ENCODE measurements around the gene DCAF7. TPM values are rescaled to one million over a fixed set of nuclear protein-coding genes. Genes with fewer than 3 reads are reported as not detected.
A peak's percentile ranks its signal among the peaks of the same experiment; 100 is the strongest.

DCAF7 gene
- total RNA-seq, 2 experiments from 2014 or later = 104 to 105 TPM

DNA sequence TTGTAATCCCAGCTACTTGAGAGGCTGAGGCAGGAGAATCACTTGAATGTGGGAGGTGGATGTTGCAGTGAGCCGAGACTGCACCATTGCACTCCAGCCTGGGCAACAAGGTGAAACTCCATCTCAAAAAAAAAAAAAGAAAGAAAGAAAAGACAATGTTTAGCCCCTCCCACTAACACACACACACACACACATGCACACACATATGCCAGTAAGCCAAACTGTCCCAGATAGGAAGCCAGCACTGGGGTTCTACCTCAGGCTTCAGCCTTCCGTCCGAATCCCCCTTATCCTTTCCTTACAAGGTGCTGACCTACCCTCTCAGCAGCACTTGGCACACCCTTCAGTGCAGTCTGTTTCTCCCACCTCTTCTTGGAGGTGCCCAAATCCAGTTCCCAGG is 35.8 kb upstream of the DCAF7 start:
- DNase-seq = no peak
- H3K9me3 Mint-ChIP-seq = no peaks in the 10 kb centered on the region
- intact Hi-C loops (cut with micrococcal nuclease) = no loop called here
- H3K4me1 Mint-ChIP-seq (ENCODE audit: low read depth) = peaks cover 13% of the 10 kb centered on the region
- ChIA-PET POLR2A (no interaction called here), CTCF (interaction anchor here (0.8 to 0.9 kb wide), 2 partner anchors 79 to 89 kb away, joined by 3 read pairs; no protein-coding TSS in a partner anchor)
- no peak overlapping the region for H3K4me3 Mint-ChIP-seq
- H3K27ac Mint-ChIP-seq = no peak overlapping the region
- no peak for ATAC-seq
- H3K27me3 Mint-ChIP-seq = peaks cover 5% of the 10 kb centered on the region
- H3K36me3 Mint-ChIP-seq (ENCODE audit: low read depth) = no peaks in the 10 kb centered on the region
- TF ChIP-seq, protein P1, sequence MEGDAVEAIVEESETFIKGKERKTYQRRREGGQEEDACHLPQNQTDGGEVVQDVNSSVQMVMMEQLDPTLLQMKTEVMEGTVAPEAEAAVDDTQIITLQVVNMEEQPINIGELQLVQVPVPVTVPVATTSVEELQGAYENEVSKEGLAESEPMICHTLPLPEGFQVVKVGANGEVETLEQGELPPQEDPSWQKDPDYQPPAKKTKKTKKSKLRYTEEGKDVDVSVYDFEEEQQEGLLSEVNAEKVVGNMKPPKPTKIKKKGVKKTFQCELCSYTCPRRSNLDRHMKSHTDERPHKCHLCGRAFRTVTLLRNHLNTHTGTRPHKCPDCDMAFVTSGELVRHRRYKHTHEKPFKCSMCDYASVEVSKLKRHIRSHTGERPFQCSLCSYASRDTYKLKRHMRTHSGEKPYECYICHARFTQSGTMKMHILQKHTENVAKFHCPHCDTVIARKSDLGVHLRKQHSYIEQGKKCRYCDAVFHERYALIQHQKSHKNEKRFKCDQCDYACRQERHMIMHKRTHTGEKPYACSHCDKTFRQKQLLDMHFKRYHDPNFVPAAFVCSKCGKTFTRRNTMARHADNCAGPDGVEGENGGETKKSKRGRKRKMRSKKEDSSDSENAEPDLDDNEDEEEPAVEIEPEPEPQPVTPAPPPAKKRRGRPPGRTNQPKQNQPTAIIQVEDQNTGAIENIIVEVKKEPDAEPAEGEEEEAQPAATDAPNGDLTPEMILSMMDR (IDR thresholded peaks at IDR 0.05) = no peak

DNA sequence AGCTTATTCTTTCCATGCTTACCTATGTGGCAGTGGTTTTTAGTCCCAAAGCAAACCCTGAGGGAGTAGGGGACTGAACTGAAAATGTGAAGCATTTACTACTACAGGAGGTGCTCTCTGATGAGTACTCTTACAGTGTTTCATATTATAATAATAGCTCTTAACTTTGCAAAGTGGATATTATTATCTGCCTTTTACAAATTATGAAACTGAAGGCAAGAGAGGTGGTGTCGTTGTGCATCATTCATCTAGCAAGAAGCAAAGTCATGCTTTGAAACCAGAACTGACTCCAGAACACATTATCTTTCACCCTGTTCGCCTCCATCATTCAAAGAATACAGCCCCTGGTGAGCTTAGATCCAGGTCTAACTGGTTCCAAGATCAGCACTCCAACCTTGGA is 35.3 kb upstream of the DCAF7 start:
- DNase-seq = no peak
- H3K4me1 Mint-ChIP-seq (ENCODE audit: low read depth) = peaks cover 13% of the 10 kb centered on the region
- CTCF ChIA-PET = interaction anchor here (0.8 to 0.9 kb wide), 2 partner anchors 80 to 89 kb away, joined by 3 read pairs; no protein-coding TSS in a partner anchor
- intact Hi-C loops (cut with micrococcal nuclease) = no loop called here
- H3K9me3 Mint-ChIP-seq = no peaks in the 10 kb centered on the region
- H3K36me3 Mint-ChIP-seq (ENCODE audit: low read depth) = no peaks in the 10 kb centered on the region
- peaks cover 5% of the 10 kb centered on the region for H3K27me3 Mint-ChIP-seq
- TF ChIP-seq, protein P1 (IDR thresholded peaks at IDR 0.05) = no peak
- H3K27ac Mint-ChIP-seq = no peak overlapping the region
- POLR2A ChIA-PET = no interaction called here
- no peak overlapping the region for H3K4me3 Mint-ChIP-seq
- ATAC-seq = no peak

DNA sequence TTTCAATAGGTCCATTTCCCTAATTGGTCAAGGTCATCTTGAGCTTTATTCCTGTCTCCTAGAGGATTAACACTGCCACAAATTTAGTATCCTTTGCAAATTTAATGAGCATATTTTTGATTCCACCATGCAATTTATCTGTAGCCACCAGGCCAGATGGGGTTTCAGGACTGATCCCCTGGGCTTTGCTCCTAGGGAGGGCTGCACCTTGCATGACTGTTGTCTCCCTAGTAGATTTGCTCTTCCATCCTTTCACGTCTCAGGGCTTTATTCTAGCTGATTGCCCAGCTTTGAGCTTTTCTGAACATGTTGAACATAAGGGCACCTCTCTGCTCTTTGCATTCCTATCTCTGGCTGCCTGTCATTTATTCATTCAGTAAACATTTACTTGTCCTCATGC is 34.9 kb upstream of the DCAF7 start:
- no peaks in the 10 kb centered on the region for H3K9me3 Mint-ChIP-seq
- no peak for DNase-seq
- no peaks in the 10 kb centered on the region for H3K36me3 Mint-ChIP-seq (ENCODE audit: low read depth)
- no peak overlapping the region for H3K27ac Mint-ChIP-seq
- no peak overlapping the region for H3K4me3 Mint-ChIP-seq
- H3K4me1 Mint-ChIP-seq (ENCODE audit: low read depth) = peaks cover 13% of the 10 kb centered on the region
- ChIA-PET POLR2A (no interaction called here), CTCF (interaction anchor here (0.8 to 0.9 kb wide), 2 partner anchors 80 to 90 kb away, joined by 3 read pairs; no protein-coding TSS in a partner anchor)
- ATAC-seq = no peak
- H3K27me3 Mint-ChIP-seq = peaks cover 5% of the 10 kb centered on the region
- TF ChIP-seq, protein P1 (IDR thresholded peaks at IDR 0.05) = no peak
- intact Hi-C loops (cut with micrococcal nuclease) = no loop called here

DNA sequence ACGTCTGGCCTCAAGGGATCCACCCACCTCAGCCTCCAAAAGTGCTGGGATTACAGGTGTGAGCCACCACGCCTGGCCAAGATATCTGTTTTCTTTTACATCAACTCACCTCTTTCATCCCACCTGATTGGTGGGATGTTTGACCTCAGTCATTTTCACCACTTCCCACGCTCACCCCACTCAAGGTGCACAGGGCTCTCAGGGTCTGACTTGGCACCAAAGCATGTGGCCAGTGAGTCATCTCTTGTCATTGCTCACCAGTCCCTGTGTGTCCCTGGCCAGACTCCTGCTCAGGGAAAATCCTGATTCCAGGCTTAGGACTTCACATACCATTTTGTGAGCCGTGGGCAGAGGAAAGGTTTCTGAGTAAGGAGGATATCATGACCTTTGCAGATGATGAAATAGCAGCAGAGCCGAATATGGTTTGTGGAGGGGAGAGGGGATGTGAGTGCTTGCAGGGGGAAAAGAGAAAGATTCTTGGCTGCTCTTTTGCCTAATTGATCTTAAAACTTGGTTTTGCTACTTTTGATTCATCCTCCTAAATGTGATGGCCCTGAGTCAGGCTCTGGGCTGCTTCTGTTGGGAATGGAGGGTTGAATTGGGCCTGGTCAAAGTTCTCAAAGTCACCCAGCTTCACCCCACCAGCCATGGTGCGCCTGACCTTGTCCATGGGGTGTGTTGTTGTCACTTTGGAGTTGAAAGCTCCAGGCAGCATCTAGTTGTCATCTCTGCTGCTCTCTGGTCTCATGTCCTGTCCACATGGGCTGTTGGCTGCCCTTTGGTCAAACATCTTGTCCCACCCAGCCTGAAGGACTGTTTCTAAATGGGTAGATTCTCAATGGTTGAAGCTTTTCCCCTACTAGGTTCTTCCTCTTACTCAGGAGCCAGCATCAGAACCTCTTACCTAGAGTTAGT is 33.1 kb upstream of the DCAF7 start:
- Mint-ChIP-seq H3K27me3 (peaks cover 9% of the 10 kb centered on the region), H3K27ac (no peak overlapping the region), H3K9me3 (no peaks in the 10 kb centered on the region), H3K4me1 (ENCODE audit: low read depth) (peaks cover 13% of the 10 kb centered on the region), H3K36me3 (ENCODE audit: low read depth) (no peaks in the 10 kb centered on the region), H3K4me3 (no peak overlapping the region)
- ChIA-PET POLR2A (no interaction called here), CTCF (no interaction called here)
- intact Hi-C loops (cut with micrococcal nuclease) = no loop called here
- DNase-seq (peak; percentile 73), ATAC-seq (peak; percentile 89)
- TF ChIP-seq, protein P1 (IDR thresholded peaks at IDR 0.05) = no peak

DNA sequence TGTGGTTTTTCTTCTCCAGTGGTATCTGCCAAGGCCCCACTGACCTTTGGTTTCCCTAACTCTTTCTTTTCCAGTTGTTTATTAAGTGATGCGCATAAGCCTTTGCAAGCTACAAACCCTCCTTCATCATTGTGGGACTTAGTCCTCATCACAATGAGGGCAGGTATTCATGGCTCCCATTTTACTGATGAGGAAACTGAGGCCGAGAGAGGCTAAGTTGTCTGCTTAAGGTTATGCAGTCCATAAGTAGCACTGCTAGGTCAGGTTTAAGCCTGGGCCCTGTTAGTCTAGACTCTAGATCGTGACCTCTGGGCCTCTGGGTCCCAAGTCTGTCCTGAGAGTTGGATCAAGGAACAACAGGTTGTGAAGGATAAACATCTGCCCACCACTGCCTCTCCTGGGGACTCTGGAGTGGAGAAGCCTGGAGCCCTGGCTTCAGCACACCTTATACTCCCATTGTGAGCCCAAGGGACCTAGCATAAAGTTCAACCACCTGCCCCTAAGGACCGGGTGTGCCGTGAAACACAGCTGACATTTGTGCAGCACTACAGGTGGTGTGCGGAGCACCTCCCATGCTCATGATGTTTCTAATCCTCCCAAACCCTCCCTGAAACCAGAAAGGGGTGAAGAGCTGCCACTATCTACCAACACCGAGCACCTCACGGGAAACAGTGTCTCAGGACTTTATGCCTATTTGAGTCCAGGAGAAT is 32.3 kb upstream of the DCAF7 start:
- H3K4me3 Mint-ChIP-seq = no peak overlapping the region
- peaks cover 13% of the 10 kb centered on the region for H3K4me1 Mint-ChIP-seq (ENCODE audit: low read depth)
- CTCF ChIA-PET = no interaction called here
- no peaks in the 10 kb centered on the region for H3K36me3 Mint-ChIP-seq (ENCODE audit: low read depth)
- intact Hi-C loops (cut with micrococcal nuclease) = no loop called here
- DNase-seq = no peak
- no peak overlapping the region for H3K27ac Mint-ChIP-seq
- TF ChIP-seq, protein P1 (IDR thresholded peaks at IDR 0.05) = no peak
- no peaks in the 10 kb centered on the region for H3K9me3 Mint-ChIP-seq
- no peak for ATAC-seq
- POLR2A ChIA-PET = no interaction called here
- H3K27me3 Mint-ChIP-seq = peaks cover 10% of the 10 kb centered on the region

All from activated CD8-positive, alpha-beta T cell treated with anti-CD3 and anti-CD28 coated beads for 36 hours (primary cell).